HCT116 (cell line): ENCODE measurements around the gene RRH. TPM values are rescaled to one million over a fixed set of nuclear protein-coding genes. Genes with fewer than 3 reads are reported as not detected.

Source experiments
- ATAC-seq: fragments of 200-7000 bp; cut with Tn5 transposase; 2 replicates; pipeline ENCODE4 v1.9.1; 2020; ENCODE audit warnings: mild to moderate bottlenecking, moderate library complexity
- BruUV-seq: library from RNA; stranded (reverse); fragments of 400-500 nt; replicated peaks from 2 replicates; lab custom pipeline; 2021; lab: Mats Ljungman, UMichigan
- CTCF ChIA-PET: fragments of 300-600 bp; sonication (Branson Sonifier 250); formaldehyde crosslinking; loops from one replicate; lab custom pipeline; 2021; ENCODE audit warnings: antibody characterized with exemption; lab: Charles Lee
- POLR2A ChIA-PET: fragments of 300-600, 350-600 bp; sonication (Branson Sonifier 250); formaldehyde crosslinking; loops from one replicate; lab custom pipeline; 2021; ENCODE audit warnings: antibody characterized with exemption; lab: Charles Lee
- RAD21 ChIA-PET, 2 experiments: fragments of 300-600 bp; sonication (Branson Sonifier 250); formaldehyde crosslinking; loops; one replicate each; lab custom pipeline; 2023; ENCODE audit warnings: low total read pairs in 2 of 2; ENCODE audit not compliant: uncharacterized antibody in 2 of 2, unreplicated experiment in 2 of 2, low non-redundant PET in 1 of 2; lab: Charles Lee
- DNase-seq: peaks from one replicate; pipeline ENCODE4 v3.0.0-alpha.2; 2010; ENCODE audit warnings: low read depth, low spot score
- H2AFZ ChIP-seq: fragments of 200-600 bp; shearing (Covaris generic), sonication (generic); 2 replicates; pipeline ENCODE4 v1.6.1; 2017; ENCODE audit warnings: low read depth, mixed run types, mixed read lengths, antibody characterized with exemption, low read length; ENCODE audit not compliant: poor library complexity, severe bottlenecking
- H3K27ac ChIP-seq: 2 replicates; pipeline ENCODE4 v1.5.1; 2012; ENCODE audit warnings: low read depth, low read length
- H3K27me3 ChIP-seq: fragments of 200-600 bp; sonication (generic); 2 replicates; pipeline ENCODE4 v1.6.1; 2016; ENCODE audit warnings: mixed run types, low read length, mixed read lengths; ENCODE audit not compliant: insufficient read depth
- H3K36me3 ChIP-seq, 2 experiments: fragments of 200-500 bp in 1 of 2; fragments of 200-600 bp in 1 of 2; sonication (Bioruptor generic) in 1 of 2; sonication (generic) in 1 of 2; 2 replicates each; pipeline versions ENCODE4 v1.5.1 to v1.6.1; 2014 to 2016; ENCODE audit warnings: low read length in 2 of 2, inconsistent platforms in 1 of 2, mixed read lengths in 1 of 2, mixed run types in 1 of 2; ENCODE audit not compliant: insufficient read depth in 2 of 2, control insufficient read depth in 1 of 2
- H3K4me1 ChIP-seq, 2 experiments: fragments of 200-600 bp in 1 of 2; sonication (generic) in 1 of 2; 2 replicates each; pipeline versions ENCODE4 v1.5.1 to v1.6.1; 2012 to 2017; ENCODE audit warnings: low read length in 2 of 2, inconsistent platforms in 1 of 2, mild to moderate bottlenecking in 1 of 2, mixed read lengths in 1 of 2, mixed run types in 1 of 2, moderate library complexity in 1 of 2; ENCODE audit not compliant: insufficient read depth in 2 of 2, control insufficient read depth in 1 of 2
- H3K4me2 ChIP-seq: fragments of 200-600 bp; sonication (generic); 2 replicates; pipeline ENCODE4 v1.6.1; 2017; ENCODE audit warnings: mixed run types, low read length, mixed read lengths
- H3K4me3 ChIP-seq, 2 experiments: fragments of 200-600 bp in 1 of 2; sonication (generic) in 1 of 2; replicated peaks in 1 of 2; 2 replicates each; pipeline ENCODE4 v1.5.1; 2011 to 2016; ENCODE audit warnings: low read length in 2 of 2, control low read depth in 1 of 2, low read depth in 1 of 2, mild to moderate bottlenecking in 1 of 2, mixed read lengths in 1 of 2, mixed run types in 1 of 2
- H3K79me2 ChIP-seq: fragments of 200-600 bp; sonication (generic); 2 replicates; pipeline ENCODE4 v1.6.1; 2017; ENCODE audit warnings: mild to moderate bottlenecking, mixed run types, low read length, moderate library complexity, mixed read lengths; ENCODE audit not compliant: insufficient read depth
- H3K9ac ChIP-seq: fragments of 200-600 bp; sonication (generic); 2 replicates; pipeline ENCODE4 v1.6.1; 2016; ENCODE audit warnings: low read length, mixed read lengths
- H3K9me2 ChIP-seq: fragments of 200-600 bp; sonication (generic), shearing (Covaris generic); 2 replicates; pipeline ENCODE4 v1.6.1; 2017; ENCODE audit warnings: mixed run types, mild to moderate bottlenecking, moderate library complexity; ENCODE audit not compliant: insufficient read depth
- H3K9me3 ChIP-seq, 2 experiments: fragments of 200-500 bp in 1 of 2; fragments of 200-600 bp in 1 of 2; sonication (Bioruptor generic) in 1 of 2; sonication (generic) in 1 of 2; 2 replicates each; pipeline ENCODE4 v1.6.1; 2014 to 2017; ENCODE audit warnings: low read length in 2 of 2, mixed read lengths in 2 of 2, inconsistent platforms in 1 of 2, low read depth in 1 of 2, mild to moderate bottlenecking in 1 of 2, mixed run types in 1 of 2, moderate library complexity in 1 of 2; ENCODE audit not compliant: control insufficient read depth in 1 of 2, insufficient read depth in 1 of 2
- H4K20me1 ChIP-seq: fragments of 200-600 bp; sonication (generic), shearing (Covaris generic); 2 replicates; pipeline ENCODE4 v1.6.1; 2017; ENCODE audit warnings: mixed run types, mild to moderate bottlenecking, moderate library complexity; ENCODE audit not compliant: insufficient read depth
- ATF3 ChIP-seq: IDR thresholded peaks from 2 replicates; pipeline ENCODE4 v1.6.1; 2012
- CBX3 ChIP-seq: IDR thresholded peaks from 2 replicates; pipeline ENCODE4 v1.6.1; 2012; ENCODE audit warnings: low read depth
- CTCF ChIP-seq, 3 experiments: fragments of 200-600 bp in 1 of 3; sonication (generic) in 1 of 3; IDR thresholded peaks in 2 of 3; conservative IDR thresholded peaks in 1 of 3; 2 replicates each; pipeline ENCODE4 v1.5.1; 2012 to 2017; ENCODE audit warnings: low read depth in 2 of 3, low read length in 2 of 3, antibody characterized with exemption in 1 of 3, borderline replicate concordance in 1 of 3, control low read depth in 1 of 3, mild to moderate bottlenecking in 1 of 3, mixed read lengths in 1 of 3, mixed run types in 1 of 3, moderate library complexity in 1 of 3; ENCODE audit not compliant: insufficient read depth in 1 of 3
- ELF1 ChIP-seq: IDR thresholded peaks from 2 replicates; pipeline ENCODE4 v1.6.1; 2012; ENCODE audit warnings: low read depth, borderline replicate concordance
- EZH2 ChIP-seq: fragments of 200-600 bp; sonication (generic); IDR thresholded peaks from 2 replicates; pipeline ENCODE4 v1.6.1; 2017; ENCODE audit warnings: antibody characterized with exemption, mixed run types
- EZH2phosphoT487 ChIP-seq: fragments of 200-600 bp; IDR thresholded peaks from 2 replicates; pipeline ENCODE4 v1.6.1; 2018; ENCODE audit warnings: antibody characterized with exemption, borderline replicate concordance
- FOSL1 ChIP-seq: IDR thresholded peaks from 2 replicates; pipeline ENCODE4 v1.6.1; 2012; ENCODE audit warnings: low read depth
- JUND ChIP-seq: IDR thresholded peaks from 2 replicates; pipeline ENCODE4 v1.6.1; 2012
- MAX ChIP-seq: IDR thresholded peaks from 2 replicates; pipeline ENCODE4 v1.6.1; 2012
- POLR2A ChIP-seq: IDR thresholded peaks from 2 replicates; pipeline ENCODE4 v1.7.0; 2011; ENCODE audit warnings: borderline replicate concordance; ENCODE audit not compliant: insufficient read depth, insufficient read length; ENCODE audit errors: extremely low read depth
- POLR2AphosphoS5 ChIP-seq: IDR thresholded peaks from 2 replicates; pipeline ENCODE4 v1.6.1; 2011; ENCODE audit warnings: mild to moderate bottlenecking, low read depth, low read length, moderate library complexity
- SIN3A ChIP-seq: IDR thresholded peaks from 2 replicates; pipeline ENCODE4 v1.6.1; 2012; ENCODE audit warnings: low read depth
- SRF ChIP-seq: IDR thresholded peaks from 2 replicates; pipeline ENCODE4 v1.6.1; 2012; ENCODE audit warnings: low read depth
- TCF7L2 ChIP-seq: IDR thresholded peaks from 2 replicates; pipeline ENCODE4 v1.7.0; 2011; ENCODE audit warnings: borderline replicate concordance, inconsistent platforms; ENCODE audit not compliant: insufficient read depth, insufficient read length; ENCODE audit errors: extremely low read depth
- ZBTB33 ChIP-seq: IDR thresholded peaks from 2 replicates; pipeline ENCODE4 v1.6.1; 2011; ENCODE audit warnings: mild to moderate bottlenecking, low read length, moderate library complexity; ENCODE audit not compliant: insufficient replicate concordance; ENCODE audit errors: extremely low read depth
- ZFX ChIP-seq: fragments of 450-650 bp; IDR thresholded peaks from 2 replicates; pipeline ENCODE4 v1.6.1; 2017
- ZNF274 ChIP-seq: fragments of 200-500 bp; sonication (Bioruptor generic); IDR thresholded peaks from 2 replicates; pipeline ENCODE4 v1.6.1; 2014; ENCODE audit warnings: mild to moderate bottlenecking, low read depth, low read length, inconsistent platforms
- intact Hi-C: fragments of 100-400 bp; cut with micrococcal nuclease; formaldehyde crosslinking; loops from 2 replicates; pipeline ENCODE4 v1.10.0; 2022
- total RNA-seq: library from RNA; stranded (reverse); gene quantifications from one replicate; pipeline ENCODE4 v1.2.1, GENCODE V29; 2021; ENCODE audit not compliant: unreplicated experiment

Gene RRH
- total RNA-seq, 1 experiment from 2014 or later = 0.42 TPM

GRCh38 chr4:109801099-109801789 is 26.5 kb upstream of the RRH start:
- no peaks in the 10 kb centered on the region for H3K27me3 ChIP-seq
- no peaks in the 10 kb centered on the region for H3K9me2 ChIP-seq
- no peaks in the 10 kb centered on the region for H4K20me1 ChIP-seq
- ChIA-PET POLR2A (no interaction called here), RAD21 (no interaction called here), CTCF (no interaction called here)
- H3K4me1 ChIP-seq = peaks cover 0 to 5% of the 10 kb centered on the region in 2 experiments; a peak in 1 of 4 replicates
- H3K9me3 ChIP-seq = no peaks in the 10 kb centered on the region
- H3K79me2 ChIP-seq = no peaks in the 10 kb centered on the region
- no peak for TF ChIP-seq FOSL1
- TF ChIP-seq ZNF274 = no peak
- TF ChIP-seq POLR2AphosphoS5 = no peak
- no peak for TF ChIP-seq EZH2phosphoT487
- TF ChIP-seq ATF3 = no peak
- TF ChIP-seq POLR2A = no peak
- no peak for TF ChIP-seq ZBTB33
- no peak for TF ChIP-seq JUND
- no peak for TF ChIP-seq ELF1
- TF ChIP-seq TCF7L2 = no peak
- no peak for TF ChIP-seq MAX
- TF ChIP-seq SRF = no peak
- TF ChIP-seq SIN3A = no peak
- no peak for TF ChIP-seq EZH2
- TF ChIP-seq ZFX = no peak
- TF ChIP-seq CTCF (IDR thresholded peaks at IDR 0.05 in 2 of 3, conservative IDR thresholded peaks at IDR 0.05 in 1 of 3; ENCODE audit: borderline replicate concordance in 1 of 3, insufficient read depth in 1 of 3, low read depth in 2 of 3, low read length in 2 of 3) = no peak
- TF ChIP-seq CBX3 = no peak
- H3K36me3 ChIP-seq = no peaks in the 10 kb centered on the region
- H3K27ac ChIP-seq = no peak overlapping the region
- H3K4me2 ChIP-seq = no peak overlapping the region
- no peak overlapping the region for H3K9ac ChIP-seq
- DNase-seq = no peak
- intact Hi-C loops = loop anchor here (5.0 kb wide), 1 partner anchor 99 kb away; the partner anchor contains the start of gene CASP6
- no TSS peak for BruUV-seq
- no peak for ATAC-seq
- peak overlapping the region; percentile 58 for H2AFZ ChIP-seq
- no peak overlapping the region for H3K4me3 ChIP-seq
